ENCODE results near the gene FTCD.

FTCD gene

GRCh38 chr21:46124083-46124925, 31.1 kb downstream of the FTCD start:
- no peak for DNase-seq (ENCODE audit: low read depth)

- DNase-seq (ENCODE audit: low read depth) = no peak
Measured at GRCh38 chr21:46122758-46123683, 32.4 kb downstream of the FTCD start.

GRCh38 chr21:46122237-46122671, 33.1 kb downstream of the FTCD start:
- DNase-seq (ENCODE audit: low read depth) = no peak

- DNase-seq (ENCODE audit: low read depth) = no peak
Measured at GRCh38 chr21:46121286-46122221, 33.8 kb downstream of the FTCD start.

GRCh38 chr21:46120301-46121285, 34.8 kb downstream of the FTCD start:
- DNase-seq (ENCODE audit: low read depth) = no peak

GRCh38 chr21:46119637-46120271, 35.6 kb downstream of the FTCD start:
- no peak for DNase-seq (ENCODE audit: low read depth)

GRCh38 chr21:46119144-46119636, 36.2 kb downstream of the FTCD start:
- no peak for DNase-seq (ENCODE audit: low read depth)

- no peak for DNase-seq (ENCODE audit: low read depth)
Measured at GRCh38 chr21:46118316-46119143, 36.8 kb downstream of the FTCD start.

GRCh38 chr21:46117586-46118315, 37.6 kb downstream of the FTCD start:
- no peak for DNase-seq (ENCODE audit: low read depth)

GRCh38 chr21:46116776-46117585, 38.4 kb downstream of the FTCD start:
- DNase-seq (ENCODE audit: low read depth) = no peak

GRCh38 chr21:46116189-46116775, 39.1 kb downstream of the FTCD start:
- no peak for DNase-seq (ENCODE audit: low read depth)

GRCh38 chr21:46115441-46116188, 39.8 kb downstream of the FTCD start:
- DNase-seq (ENCODE audit: low read depth) = no peak

- DNase-seq (ENCODE audit: low read depth) = no peak
Measured at GRCh38 chr21:46114963-46115362, 40.4 kb downstream of the FTCD start.

GRCh38 chr21:46113497-46114176, 41.7 kb downstream of the FTCD start:
- no peak for DNase-seq (ENCODE audit: low read depth)

GRCh38 chr21:46112725-46113215, 42.6 kb downstream of the FTCD start:
- no peak for DNase-seq (ENCODE audit: low read depth)

All from stimulated activated CD8-positive, alpha-beta memory T cell treated with anti-CD3 and anti-CD28 coated beads, Interleukin-4, amount 100 ng/mL, for 24 hours (primary cell).